GM19467 (cell line): ENCODE results near the gene ARHGAP26.

Experiments
- ATAC-seq: cut with Tn5 transposase; IDR thresholded peaks from one replicate; pipeline ENCODE4 v1.9.1; 2021; ENCODE audit warnings: mild to moderate bottlenecking, moderate library complexity; ENCODE audit not compliant: unreplicated experiment

ARHGAP26 gene

GRCh38 chr5:143055596-143056338 lies 285.6 kb downstream of the ARHGAP26 start:
- ATAC-seq, result no peak

GRCh38 chr5:143056339-143056704 lies 286.1 kb downstream of the ARHGAP26 start:
- no peak for ATAC-seq

GRCh38 chr5:143056792-143057579 lies 286.8 kb downstream of the ARHGAP26 start:
- ATAC-seq, result peak; percentile 8

GRCh38 chr5:143057580-143057999 lies 287.4 kb downstream of the ARHGAP26 start:
- ATAC-seq, result peak; percentile 41

GRCh38 chr5:143059355-143059754 lies 289.2 kb downstream of the ARHGAP26 start:
- no peak for ATAC-seq

- no peak for ATAC-seq
Measured at GRCh38 chr5:143059976-143060765, 290.0 kb downstream of the ARHGAP26 start.

GRCh38 chr5:143061161-143061945 lies 291.2 kb downstream of the ARHGAP26 start:
- no peak for ATAC-seq

GRCh38 chr5:143062379-143062778 lies 292.2 kb downstream of the ARHGAP26 start:
- no peak for ATAC-seq

GRCh38 chr5:143063175-143063970 lies 293.2 kb downstream of the ARHGAP26 start:
- no peak for ATAC-seq

GRCh38 chr5:143064218-143064641 lies 294.1 kb downstream of the ARHGAP26 start:
- no peak for ATAC-seq

GRCh38 chr5:143064676-143065075 lies 294.5 kb downstream of the ARHGAP26 start:
- ATAC-seq, result no peak

- ATAC-seq, result no peak
Measured at GRCh38 chr5:143065185-143065965, 295.2 kb downstream of the ARHGAP26 start.

GRCh38 chr5:143065996-143066522 lies 295.9 kb downstream of the ARHGAP26 start:
- no peak for ATAC-seq

GRCh38 chr5:143066556-143067281 lies 296.5 kb downstream of the ARHGAP26 start:
- peak; percentile 51 for ATAC-seq

GRCh38 chr5:143068712-143069111 lies 298.5 kb downstream of the ARHGAP26 start:
- ATAC-seq, result no peak

GRCh38 chr5:143071927-143072326 lies 301.8 kb downstream of the ARHGAP26 start:
- no peak for ATAC-seq

GRCh38 chr5:143072734-143073133 lies 302.6 kb downstream of the ARHGAP26 start:
- ATAC-seq, result no peak

GRCh38 chr5:143073766-143074165 lies 303.6 kb downstream of the ARHGAP26 start:
- ATAC-seq, result no peak
